Activated CD8-positive, alpha-beta memory T cell treated with anti-CD3 and anti-CD28 coated beads for 4 hours (primary cell): ENCODE data around the gene METRN.
A peak's percentile ranks its signal among the peaks of the same experiment; 100 is the strongest.

Experiments
- DNase-seq, 2 donors: peaks; one replicate each; pipeline ENCODE4 v3.0.0-alpha.2; 2020; ENCODE audit warnings: low read depth in 2 of 2

Gene METRN

GRCh38 chr16:723695-724094 lies 8.8 kb downstream of the METRN start:
- no peak for DNase-seq

GRCh38 chr16:724188-725040 lies 9.5 kb downstream of the METRN start:
- no peak for DNase-seq

- DNase-seq: no peak
These were observed 10.1 kb downstream of the METRN start for GRCh38 chr16:725041-725376.

- DNase-seq: no peak
These were observed 10.7 kb downstream of the METRN start for GRCh38 chr16:725463-726187.

GRCh38 chr16:726188-726437 lies 11.2 kb downstream of the METRN start:
- DNase-seq: no peak

GRCh38 chr16:726438-727290 lies 11.7 kb downstream of the METRN start, which contains the start of the genes CCDC78 and HAGHL:
Gene CCDC78 (minus strand): TSS chr16:726443. CDS start chr16:726367, 76 bp downstream.
Gene HAGHL (plus strand): TSS chr16:727106. CDS start chr16:727510, 404 bp downstream.
- peak; percentile 39 to 40 for DNase-seq

GRCh38 chr16:727291-727977 lies 12.5 kb downstream of the METRN start:
- no peak for DNase-seq

GRCh38 chr16:728131-728889 lies 13.4 kb downstream of the METRN start:
- DNase-seq: no peak

- DNase-seq: no peak
These were observed 14.2 kb downstream of the METRN start for GRCh38 chr16:728890-729744.

GRCh38 chr16:729768-730665 lies 15.1 kb downstream of the METRN start:
- DNase-seq: no peak

- no peak for DNase-seq
These were observed 16.0 kb downstream of the METRN start for GRCh38 chr16:730666-731509.

GRCh38 chr16:732332-732731 lies 17.4 kb downstream of the METRN start:
- DNase-seq: no peak

GRCh38 chr16:732936-733335 lies 18.0 kb downstream of the METRN start:
- DNase-seq: no peak

GRCh38 chr16:733382-734207 lies 18.7 kb downstream of the METRN start:
- DNase-seq: no peak

- no peak for DNase-seq
These were observed 19.5 kb downstream of the METRN start for GRCh38 chr16:734208-734980.
